Left lobe of liver (tissue), 2 donors: ENCODE measurements around the gene FRMD1. TPM values are rescaled to one million over a fixed set of nuclear protein-coding genes. Genes with fewer than 3 reads are reported as not detected.

Source experiments
- ATAC-seq: fragments of 200-7000 bp; cut with Tn5 transposase; one replicate; pipeline ENCODE4 v1.9.1; 2020; ENCODE audit warnings: mild to moderate bottlenecking, moderate library complexity
- DNase-seq: peaks from one replicate; pipeline ENCODE4 v3.0.0-alpha.2; 2020; ENCODE audit warnings: low spot score
- total RNA-seq: library from RNA; stranded (reverse); gene quantifications from one replicate; pipeline ENCODE4 v1.2.1, GENCODE V29; 2021
- donor health status: DM: no; HTN: no; CAD: no; lungs with moderate emphysema.
- donor health status: DM: no; HTN: yes; CAD: no.

FRMD1 gene
- total RNA-seq, 1 donor from 2014 or later = 0.10 TPM

DNA sequence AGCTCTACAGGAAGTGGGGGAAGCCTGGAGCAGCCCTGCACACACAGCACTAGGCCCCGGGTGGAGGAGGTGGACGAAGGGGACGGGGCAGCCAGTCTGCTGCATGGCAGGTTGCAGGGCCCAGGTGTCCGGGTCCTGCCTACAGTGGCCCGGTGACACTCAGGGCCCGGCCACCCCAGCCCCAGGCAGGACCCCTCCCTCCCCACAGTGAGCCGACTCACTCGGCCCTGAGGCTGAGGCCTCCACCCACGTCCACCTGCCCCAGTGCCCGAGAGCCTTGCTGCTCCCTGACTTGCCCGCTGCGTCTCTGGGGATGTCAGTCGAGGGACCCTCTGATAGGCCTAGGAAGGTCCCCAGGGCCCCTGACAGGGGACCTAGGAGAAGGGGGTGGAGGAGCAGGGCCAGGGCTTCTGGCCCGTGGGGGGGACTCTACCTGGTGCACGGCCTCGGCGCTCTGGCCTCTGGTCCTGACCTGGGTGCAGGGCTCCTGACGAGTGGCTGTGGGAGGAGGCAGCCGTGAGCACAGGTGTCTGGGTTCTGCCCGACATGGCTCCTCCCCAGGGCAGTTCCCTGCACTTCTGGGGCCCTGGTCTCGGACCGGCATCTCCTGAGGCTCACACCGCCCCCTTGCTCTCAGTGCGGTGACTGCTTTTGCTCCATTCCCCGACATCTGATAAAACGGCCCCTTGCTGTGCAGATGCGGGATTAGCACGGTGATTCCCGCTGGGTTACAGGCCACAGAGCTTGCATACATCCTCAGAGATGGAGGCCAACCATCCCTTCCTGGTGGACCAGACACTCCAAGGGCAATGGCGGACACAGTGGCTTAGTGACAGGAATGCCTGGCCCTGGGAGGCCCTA is 20.1 kb downstream of the FRMD1 start:
- no peak for ATAC-seq

DNA sequence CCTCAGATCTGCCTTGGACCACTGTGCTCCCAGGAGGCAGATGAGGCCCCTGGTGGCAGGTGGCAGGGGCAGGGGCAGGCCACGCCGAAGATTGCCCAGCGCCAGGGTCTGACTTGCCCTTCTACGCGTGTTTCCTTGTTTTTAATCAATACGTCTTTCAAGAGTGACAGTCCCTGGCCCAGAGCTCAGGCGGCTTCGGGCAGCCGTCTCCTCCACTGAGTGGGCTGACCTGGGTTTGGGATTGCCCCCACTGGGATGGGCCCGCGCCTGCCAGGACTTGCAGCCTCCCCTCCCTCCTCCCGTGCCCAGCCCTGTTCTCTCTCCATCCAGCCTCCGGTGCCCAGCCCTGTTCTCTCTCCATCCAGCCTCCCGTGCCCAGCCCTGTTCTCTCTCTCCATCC is 21.2 kb downstream of the FRMD1 start:
- ATAC-seq = no peak
- DNase-seq = no peak

More for the DNA sequence above, 20.1 kb downstream of the FRMD1 start:
- DNase-seq = no peak

DNA sequence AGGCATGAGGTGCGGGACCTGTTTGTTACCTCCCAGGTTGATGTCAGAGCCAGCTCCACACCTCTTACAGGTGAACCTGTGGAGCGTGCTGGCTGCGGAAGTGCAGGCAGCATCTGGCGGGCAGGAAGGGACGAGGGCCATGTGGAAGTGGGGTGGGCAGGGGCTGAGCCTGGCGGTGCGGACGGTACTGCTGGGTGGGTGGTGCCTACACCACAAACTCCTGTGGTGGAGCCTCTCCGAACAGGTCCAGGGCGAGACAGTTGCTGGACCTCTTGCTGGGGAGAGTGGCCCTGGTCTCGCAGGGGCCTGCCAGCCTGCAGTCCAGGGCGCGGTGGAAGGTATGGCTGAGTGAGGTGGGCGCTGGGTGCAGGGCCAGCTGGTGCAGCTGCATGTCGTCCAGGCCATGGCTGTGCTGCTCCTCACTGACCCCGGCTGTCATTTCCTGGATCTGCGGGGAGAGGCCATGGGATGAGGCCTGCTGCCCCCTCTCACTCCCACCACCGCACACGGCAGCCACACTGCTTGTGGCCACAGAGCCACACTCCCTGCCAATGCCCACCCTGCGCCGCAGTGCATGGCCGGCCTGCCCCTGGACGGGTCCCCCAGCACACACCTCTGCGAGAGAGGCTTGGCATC is 22.0 kb downstream of the FRMD1 start:
- DNase-seq = no peak
- no peak for ATAC-seq

DNA sequence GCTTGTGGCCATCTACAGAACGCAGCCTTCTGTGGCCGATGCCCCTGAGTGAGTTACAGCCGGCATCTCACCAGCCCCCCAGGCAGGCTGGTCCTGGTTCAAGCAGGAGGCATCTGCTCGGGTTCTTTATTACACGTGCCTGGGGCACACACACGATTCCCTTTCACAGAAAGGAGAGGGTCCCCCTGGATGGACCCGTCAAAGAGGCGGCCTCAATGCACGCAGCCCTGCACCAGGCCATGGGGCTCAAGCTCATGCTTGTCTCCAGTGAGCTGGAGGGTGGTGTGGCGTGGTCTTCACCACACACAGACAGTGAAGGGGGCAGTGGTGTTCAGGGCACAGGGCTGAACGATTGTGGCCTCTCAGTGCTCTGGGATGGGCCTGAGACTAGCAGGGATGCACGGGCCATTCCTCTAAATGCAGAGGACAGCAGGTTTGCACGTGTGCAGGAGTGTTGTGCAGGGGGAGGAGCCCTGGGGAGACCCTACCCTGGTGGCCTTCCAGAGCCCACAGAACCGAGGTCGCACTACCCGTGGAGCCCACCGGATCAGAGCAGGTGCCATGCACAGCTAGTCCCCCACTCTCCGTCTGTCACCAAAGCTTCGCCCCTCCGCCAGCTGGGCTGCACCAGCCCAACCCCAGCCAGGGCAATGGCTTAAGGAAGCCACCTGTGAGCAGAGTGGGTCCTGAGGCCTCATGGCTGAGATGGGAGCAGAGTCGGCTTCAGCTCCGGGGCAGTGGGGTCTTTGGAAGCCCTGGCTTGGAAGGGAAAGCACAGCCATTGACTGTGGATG is 23.1 kb downstream of the FRMD1 start:
- DNase-seq (no peak), ATAC-seq (no peak)

DNA sequence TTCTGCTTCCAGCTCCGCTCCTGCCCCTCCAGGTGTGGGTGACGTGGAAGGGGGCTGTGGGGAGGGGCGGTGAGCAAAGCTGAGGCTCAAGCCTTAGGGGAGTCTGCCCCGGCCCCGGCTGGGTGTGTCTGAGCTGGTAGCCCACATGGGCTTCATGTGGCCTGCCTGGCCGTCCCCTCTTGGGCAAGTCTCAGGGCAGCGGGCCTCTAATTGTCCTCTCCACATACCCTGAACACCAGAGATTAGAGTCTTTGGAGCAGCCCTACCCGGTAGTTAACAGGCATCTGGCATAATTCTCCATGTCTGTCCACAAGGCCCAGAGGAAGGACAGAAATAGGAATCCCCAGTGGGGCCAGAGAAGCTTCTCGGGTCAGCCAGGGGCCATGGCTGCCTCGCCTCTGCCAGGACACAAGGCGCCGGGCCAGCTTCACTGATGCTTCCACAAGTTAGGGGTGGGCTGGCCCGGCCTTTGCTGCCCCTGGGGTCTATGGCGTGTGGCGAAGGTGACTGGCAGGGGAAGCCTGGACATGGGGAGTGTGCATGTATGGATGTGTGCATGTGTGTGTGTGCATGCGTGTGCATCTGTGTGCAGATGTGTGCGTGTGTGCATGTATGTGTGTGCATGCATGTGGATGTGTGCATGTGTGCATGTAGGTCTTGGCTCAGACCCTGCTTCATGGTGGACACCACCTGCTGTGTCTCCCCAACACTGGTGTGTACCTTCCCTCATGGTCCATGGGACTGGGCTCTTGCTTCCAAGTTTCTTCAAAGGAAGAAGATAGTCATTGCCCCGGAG is 24.0 kb downstream of the FRMD1 start:
- no peak for DNase-seq
- peak; percentile 12 for ATAC-seq

DNA sequence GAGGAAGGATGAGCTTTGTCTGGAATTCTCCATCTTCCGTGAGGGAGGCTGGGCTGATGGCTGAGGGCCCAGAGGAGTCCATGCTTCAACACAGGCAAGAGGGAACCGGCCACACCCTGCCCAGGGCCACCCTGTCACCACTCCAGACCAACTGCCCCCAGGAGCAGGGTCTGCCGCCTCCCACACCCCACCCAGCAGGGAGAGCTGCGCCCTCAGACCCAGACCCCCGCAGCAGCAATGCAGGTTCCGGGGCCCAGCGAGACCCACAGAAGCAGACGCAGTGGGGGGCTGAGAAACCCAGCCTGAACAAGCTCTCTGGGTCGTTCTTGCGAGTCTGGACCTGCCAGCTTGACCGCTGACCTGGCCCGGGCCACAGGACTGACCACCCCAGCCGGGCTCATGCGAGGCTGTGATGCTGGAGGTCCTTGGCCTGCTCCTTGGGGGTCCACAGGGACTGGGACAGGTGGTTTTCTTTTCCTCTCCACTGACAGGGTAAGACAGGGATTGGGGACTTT is 25.0 kb downstream of the FRMD1 start:
- ATAC-seq = no peak
- no peak for DNase-seq

DNA sequence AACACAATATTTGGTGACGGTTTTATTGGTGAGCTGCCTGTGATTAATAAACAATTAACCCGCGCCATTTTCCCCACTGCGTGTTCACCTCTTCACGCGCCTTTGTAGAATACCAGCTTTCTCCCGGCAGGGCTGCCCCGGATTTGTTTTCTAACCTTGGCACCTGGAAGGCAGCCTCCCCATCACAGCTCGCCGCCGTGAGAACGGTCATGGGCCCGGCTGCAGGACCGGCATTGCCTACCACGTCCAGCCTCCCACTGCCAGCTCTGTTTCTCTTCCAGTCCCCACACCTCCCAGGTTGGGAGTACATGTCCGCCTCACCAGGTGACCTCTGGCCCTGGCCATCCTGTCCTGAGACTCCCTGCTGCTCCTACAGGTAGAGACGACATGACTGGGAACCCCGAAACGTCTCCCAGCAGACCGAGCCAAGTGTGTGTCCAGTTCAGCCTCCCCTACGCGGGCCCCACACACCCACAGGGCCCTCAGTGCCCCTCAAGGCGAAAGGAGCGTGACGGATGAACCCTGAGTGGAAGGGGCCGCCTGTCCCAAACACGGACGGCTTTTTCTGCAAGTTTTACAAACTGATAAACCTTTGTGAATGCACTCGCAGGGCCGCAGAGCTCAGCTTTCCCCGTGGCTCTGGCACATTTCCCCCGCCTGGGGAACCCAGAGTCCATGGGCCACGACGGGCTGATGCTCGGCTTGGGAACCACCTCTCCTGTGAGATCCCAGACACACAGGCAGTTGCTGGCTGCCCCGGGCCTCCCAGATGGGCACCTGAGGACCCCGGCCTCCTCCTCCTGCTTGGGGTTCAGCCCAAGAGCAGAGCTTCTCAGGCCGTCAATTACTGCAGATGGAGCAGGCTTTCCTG is 25.7 kb downstream of the FRMD1 start:
- DNase-seq (no peak), ATAC-seq (no peak)

DNA sequence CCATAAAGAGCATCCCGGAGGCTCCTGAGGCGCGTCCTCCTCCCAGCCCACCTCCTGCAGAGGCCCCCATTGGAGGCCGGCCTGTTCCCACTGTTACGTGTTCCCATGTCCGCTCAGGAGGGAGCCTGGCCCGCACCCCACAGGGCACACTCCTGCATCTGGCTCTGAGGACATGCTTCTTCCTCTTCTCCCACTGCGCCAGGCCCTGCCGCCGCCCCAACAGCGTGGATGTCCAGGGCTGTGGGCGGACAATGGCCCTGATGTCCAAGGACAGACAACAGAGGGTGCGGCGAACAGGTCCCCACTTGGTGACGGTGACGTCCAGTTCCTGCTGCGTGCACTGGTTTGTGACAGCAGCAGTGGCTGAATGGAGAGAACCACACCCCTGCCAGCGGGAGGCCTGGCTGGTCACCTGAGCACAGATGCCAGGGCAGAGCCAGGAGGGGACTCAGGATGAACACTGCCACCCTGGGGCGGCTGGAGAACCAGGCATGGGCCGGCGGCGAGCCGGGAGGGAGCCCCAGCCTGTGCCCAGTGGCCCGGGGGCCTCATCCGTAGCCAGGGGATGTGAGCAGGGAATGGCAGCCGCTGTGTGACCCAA is 26.6 kb downstream of the FRMD1 start:
- DNase-seq = no peak
- ATAC-seq = peak; percentile 7

DNA sequence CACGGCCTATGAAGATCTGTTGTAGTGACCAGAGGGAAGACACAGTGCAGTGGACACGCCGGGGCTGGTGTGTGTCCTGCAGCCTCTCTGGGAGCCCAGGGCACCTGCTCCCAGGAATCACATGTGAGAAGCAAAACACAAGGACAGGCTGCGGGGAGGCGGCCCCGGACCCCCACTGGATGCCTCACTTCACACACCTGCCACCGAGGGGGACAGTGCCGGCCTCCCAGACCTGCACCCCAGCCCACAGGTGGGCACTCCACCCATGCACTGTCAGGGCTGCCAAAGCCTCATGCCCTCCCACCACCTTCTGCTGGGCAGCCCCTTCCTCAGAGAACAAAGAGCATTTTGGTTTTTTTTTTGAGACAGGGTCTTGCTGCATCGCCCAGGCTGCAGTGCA is 27.4 kb downstream of the FRMD1 start:
- DNase-seq = no peak
- ATAC-seq = no peak

DNA sequence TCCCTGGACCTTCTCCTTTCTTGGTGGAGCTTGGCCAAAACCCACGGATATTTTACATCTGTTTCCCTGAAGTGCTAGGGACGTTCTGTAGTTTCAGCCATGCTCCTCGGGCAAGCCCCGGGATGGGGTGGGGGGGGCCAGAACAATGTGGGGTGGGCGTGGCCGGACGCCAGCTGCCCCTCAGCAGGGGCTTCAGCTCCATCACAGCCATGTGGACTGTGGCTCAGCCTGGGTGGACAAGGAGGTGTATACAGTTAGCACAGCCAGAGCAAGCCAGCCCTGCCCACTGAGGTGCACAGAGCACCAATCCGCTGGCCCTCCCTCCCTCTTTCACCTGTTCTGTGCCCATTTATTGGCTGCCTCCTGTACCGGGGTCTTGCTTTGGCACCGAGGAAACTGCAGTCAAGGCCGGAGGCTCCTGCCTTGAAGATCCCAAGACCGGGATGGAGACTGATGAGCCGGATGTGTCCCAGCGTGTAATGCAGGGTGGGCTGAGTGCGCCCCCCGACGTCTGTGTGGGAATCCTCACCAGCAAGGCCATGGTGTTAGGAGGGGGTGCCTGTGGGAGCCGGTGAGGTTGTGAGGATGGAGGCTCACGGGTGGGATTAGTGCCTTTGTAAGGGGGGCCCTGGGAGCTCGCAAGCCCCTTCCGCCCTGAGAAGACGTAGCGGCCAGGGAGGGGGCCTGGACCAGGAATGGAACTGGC is 28.0 kb downstream of the FRMD1 start:
- DNase-seq = no peak
- peak; percentile 54 for ATAC-seq

DNA sequence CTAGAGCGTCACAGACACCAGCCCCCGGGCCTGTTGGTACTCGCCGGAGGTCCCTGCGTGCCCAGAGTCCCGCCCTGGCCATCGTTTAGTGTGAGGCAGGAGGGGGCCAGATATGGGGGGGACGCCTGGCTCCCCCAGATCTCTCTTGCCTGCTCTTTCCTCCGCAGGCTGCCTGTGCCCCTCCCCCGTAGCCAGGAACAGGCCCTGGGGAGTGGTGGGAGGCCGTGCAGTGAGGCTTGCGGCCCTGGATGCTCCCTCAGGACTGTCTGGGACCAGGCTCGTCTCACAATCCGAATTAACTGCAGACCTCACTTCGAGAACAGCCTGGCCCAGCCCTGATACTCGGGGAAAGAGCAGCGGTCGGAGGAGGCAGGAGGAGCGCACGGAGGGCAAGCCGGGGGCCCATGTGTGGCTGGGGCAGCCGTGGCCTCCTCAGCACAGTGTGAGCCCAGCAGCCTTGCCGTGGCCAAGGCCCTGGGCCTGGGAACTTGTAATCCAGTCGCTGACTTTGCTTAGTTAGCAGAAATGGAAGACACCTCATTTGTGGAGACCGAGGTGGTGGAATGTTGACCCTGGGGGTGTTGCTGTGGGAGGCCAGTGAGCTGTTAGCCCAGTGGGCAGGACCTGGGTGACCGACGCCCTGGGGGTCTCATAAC is 28.7 kb downstream of the FRMD1 start:
- ATAC-seq (no peak), DNase-seq (no peak)

DNA sequence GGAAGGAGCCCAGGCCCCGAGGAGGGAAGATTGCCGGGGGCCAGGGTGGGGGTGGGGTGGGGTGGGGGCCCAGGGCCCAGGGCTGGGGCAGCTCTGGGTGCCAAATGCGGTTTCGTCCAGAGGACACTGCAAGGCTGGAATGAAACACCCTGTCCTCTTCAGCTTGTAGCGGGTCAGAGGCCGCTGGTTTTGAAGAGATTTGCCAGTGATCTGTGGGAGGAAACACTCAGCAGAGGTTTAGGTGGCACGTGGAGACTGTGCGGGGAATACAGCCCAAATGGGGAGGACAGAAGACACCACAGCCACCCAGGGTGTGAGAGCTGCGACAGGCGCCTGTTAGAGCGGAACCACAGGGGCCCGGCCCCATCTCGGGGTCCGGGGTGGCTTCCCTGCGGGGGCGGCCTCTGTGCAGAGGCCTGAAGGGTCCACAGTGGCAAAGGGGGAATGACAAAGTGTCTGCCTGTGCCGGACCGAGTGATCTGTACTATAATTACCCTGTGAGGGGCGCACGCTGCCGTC is 29.2 kb downstream of the FRMD1 start:
- DNase-seq (no peak), ATAC-seq (no peak)

DNA sequence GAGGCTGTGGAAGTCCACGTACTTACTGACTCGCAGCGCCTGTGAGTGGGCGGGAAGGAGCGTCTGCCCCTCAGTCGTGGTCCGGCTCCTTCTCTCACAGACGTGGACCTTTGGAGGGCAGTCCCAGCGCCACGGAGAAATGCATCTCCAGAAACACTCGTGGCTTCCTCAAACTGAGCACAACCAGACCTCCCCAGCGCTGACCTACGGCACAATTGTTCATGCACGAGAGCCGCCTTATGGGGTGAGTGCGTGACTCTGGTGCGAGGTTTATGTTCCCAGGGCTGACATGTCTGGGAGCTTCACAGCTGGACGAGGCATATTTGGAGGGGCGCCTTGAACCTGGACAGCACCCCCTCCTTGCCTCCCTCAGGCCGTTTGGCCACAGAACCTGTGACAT is 29.7 kb downstream of the FRMD1 start:
- ATAC-seq = no peak
- no peak for DNase-seq

DNA sequence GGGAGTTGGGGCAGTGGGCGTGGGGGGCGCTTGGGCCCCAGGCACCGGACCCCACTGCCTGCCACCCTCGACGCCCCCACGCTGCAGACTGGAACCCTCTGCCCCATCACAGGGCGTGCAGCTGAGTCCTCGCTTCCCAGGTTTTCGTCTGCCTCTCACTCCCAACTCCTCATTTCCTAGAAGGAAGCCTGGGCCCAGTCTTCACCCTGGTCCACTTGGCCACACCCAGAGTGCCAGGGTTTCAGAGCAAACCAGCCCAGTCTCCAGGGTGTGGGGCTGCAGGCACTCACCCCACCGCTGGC is 30.3 kb downstream of the FRMD1 start:
- DNase-seq (no peak), ATAC-seq (no peak)

DNA sequence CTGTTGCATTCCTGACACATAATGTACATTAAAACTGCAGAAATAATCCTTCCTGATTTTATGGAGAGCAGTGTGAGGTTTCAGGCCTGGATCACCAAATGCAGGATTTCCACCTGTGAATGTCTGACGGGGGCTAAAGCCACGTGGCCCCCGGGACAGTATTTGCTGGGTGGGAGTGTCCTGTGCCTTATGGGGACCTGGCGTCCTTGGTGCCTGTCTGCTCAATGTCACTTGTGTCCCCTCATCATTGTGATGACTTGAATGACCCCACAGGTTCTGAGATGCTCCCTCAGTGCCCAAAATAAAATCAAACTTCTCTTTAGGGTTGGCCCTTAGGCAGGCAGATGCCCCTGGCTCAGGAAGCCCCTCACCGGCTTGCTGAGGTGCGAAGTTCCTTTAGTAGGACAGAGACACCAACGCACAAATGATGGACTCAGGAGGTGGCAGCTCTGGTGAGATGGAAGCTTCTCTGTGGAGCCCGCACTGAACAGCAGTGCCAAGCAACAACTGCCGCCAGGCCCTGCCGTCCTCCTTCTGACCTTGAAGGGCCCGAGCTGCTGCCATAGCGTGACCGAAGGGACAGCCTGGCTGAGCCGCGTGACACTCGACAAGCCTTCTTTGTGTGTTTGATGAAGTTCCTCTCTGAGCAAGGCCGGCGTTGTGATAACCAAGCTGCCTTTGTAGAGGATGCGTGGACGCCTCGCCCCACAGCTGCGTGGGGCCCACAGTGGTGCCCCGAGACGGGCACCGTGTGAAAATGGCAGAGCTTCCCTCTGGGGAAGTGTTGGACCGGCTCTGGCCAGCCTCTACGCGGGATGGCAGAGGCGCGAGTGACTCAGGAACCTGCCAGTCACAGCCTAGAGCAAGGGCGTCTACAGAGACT is 30.9 kb downstream of the FRMD1 start:
- ATAC-seq (no peak), DNase-seq (no peak)

DNA sequence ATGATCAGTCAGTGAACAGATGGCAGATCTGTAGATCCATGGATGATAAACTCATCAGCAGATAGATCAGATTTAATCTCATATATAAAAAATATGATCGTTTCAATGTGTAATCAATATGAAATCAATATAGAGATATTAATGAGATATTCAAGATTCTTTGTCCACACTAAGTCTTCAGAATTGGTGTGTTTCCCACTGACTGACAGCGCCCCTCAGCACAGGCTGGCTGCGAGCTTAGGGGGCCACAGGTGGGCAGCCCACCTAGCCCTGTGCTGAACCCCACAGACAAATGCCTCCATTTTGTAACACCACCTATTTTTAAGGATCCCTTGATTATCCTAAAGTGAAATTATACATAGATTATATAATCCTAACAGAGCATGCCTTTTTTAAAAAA is 32.3 kb downstream of the FRMD1 start:
- ATAC-seq (no peak), DNase-seq (no peak)
